Retinal pigment epithelial cell (primary cell): ENCODE data around the gene UBAC1.
"Not testable (repeated sequence)": the region's sequence is repeated elsewhere in the genome, so short reads cannot be mapped to it uniquely, and the experiment has no call there.

Experiments
- DNase-seq: peaks from one replicate; pipeline ENCODE4 v3.0.0-alpha.2; 2010; ENCODE audit warnings: low read depth
- H3K4me3 ChIP-seq: 2 replicates; pipeline ENCODE4 v1.5.1; 2011; ENCODE audit warnings: mild to moderate bottlenecking, low read length, control low read depth, moderate library complexity
- CTCF ChIP-seq: conservative IDR thresholded peaks from 2 replicates; pipeline ENCODE4 v1.5.1; 2011; ENCODE audit warnings: low read depth, low read length, control low read depth, inconsistent platforms

The UBAC1 gene

GRCh38 chr9:135921749-135922310 is 39.3 kb downstream of the UBAC1 start:
- DNase-seq: no peak
- TF ChIP-seq CTCF: no peak
- H3K4me3 ChIP-seq: no peak overlapping the region

DNA sequence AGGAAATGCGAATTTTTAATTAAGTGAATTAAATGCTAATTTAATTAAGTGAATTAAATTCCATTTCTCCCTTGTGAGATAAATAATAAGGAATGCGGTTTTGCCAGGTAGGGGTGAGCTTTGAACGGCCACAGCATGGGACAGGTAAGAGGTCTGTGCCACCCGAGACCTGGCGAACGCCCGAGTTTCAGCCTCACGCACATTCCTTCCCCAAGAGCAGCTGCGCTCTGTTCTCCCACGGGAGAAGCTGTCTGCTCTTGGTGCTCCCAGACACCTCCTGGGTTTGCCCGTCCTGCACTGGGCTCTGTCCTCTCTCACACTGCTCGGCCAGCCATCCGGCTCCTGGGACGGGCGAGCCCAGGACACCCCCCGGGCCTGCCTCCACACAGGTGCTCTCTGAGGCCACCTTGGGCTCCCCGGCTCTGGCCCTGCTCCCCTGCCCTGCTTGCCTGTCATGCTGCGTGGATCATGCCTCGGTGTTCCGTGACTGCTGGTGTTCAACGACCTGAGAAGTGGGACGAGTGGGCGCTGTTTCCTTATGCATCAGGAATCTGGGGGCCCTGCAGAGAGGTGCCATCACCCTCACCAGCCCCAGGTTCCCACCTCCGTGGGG is 40.1 kb downstream of the UBAC1 start:
- DNase-seq: no peak
- no peak overlapping the region for H3K4me3 ChIP-seq
- no peak for TF ChIP-seq CTCF

- TF ChIP-seq CTCF: no peak
- no peak for DNase-seq
- no peak overlapping the region for H3K4me3 ChIP-seq
These were observed 40.8 kb downstream of the UBAC1 start for GRCh38 chr9:135920256-135920930.

DNA sequence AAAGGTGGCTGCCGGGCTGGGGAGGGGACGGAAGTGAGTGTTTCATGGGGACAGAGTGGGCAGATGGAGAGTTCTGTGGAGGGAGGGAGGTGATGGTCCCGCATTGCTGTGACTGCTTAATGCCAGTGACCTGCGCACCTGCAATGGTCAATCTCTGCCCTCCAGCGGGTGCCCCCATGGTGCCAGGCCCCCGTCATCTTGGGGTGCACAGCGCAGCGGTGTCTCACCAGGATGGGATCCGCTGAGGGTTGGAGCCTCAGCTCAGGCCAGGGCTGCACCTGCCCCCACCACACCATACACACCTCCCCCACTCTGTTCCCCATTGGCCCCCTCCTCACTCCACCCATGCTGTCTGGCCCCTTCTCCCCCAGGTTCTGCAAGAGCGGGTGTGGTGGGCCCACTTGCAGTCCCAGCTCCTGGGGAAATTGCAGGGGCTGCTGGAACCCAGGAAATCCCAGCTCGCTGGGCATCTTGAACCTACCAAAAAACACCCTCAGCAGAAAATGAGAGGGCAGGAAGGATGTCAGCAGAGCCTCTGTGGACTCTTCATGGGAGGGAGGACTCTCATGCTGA is 41.8 kb downstream of the UBAC1 start:
- TF ChIP-seq CTCF: no peak
- no peak overlapping the region for H3K4me3 ChIP-seq
- DNase-seq: no peak

DNA sequence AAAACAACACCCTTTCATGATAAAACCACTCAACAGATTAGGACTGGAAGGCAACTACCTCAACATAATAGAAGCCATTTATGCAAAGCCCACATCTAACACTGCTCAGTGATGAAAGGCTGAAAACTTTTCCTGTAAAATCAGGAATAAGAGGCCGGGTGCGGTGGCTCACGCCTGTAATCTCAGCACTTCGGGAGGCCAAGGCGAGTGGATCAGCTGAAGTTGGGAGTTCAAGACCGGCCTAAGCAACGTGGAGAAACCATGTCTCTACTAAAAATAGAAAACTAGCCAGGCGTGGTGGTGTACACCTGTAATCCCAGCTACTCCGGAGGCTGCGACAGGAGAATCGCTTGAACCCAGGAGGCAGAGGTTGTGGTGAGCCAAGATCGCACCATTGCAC is 44.9 kb downstream of the UBAC1 start:
- not testable (repeated sequence) for DNase-seq

DNA sequence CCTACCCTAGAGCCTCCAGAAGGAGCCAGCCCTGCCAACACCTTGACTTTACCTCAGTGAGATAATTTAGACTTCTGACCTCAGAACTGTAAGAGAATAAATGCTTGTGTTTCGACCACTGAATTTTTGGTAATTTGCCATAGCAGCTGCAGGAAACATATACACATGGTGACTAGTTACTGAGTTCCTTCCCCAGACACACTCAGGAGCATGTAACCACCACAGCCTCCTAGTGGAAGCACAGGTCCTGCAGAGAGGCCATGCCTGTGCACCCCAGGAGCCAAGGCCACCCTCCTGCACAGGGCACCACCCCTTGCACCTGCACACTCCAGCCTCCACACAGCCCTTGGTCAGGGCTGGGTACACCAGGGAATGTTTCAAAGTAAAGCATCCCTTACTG is 46.3 kb downstream of the UBAC1 start:
- no peak overlapping the region for H3K4me3 ChIP-seq
- no peak for DNase-seq
- no peak for TF ChIP-seq CTCF

More for the DNA sequence above, 44.9 kb downstream of the UBAC1 start:
- H3K4me3 ChIP-seq: not testable (repeated sequence)

GRCh38 chr9:135911233-135911632 is 49.9 kb downstream of the UBAC1 start:
- not testable (repeated sequence) for H3K4me3 ChIP-seq, DNase-seq

GRCh38 chr9:135910757-135911156 is 50.4 kb downstream of the UBAC1 start:
- H3K4me3 ChIP-seq: no peak overlapping the region
- no peak for DNase-seq
- TF ChIP-seq CTCF: no peak
